Ectodermal cell (in vitro differentiated cells): ENCODE results near the gene B4GALNT2.

Experiments used
- H3K27ac ChIP-seq: 2 replicates; pipeline ENCODE4 v1.7.0; 2013; ENCODE audit warnings: mild to moderate bottlenecking, low read depth, low read length; ENCODE audit not compliant: insufficient read depth, poor library complexity, severe bottlenecking
- H3K27me3 ChIP-seq: 2 replicates; pipeline ENCODE4 v1.7.0; 2013; ENCODE audit warnings: mild to moderate bottlenecking, low read length; ENCODE audit not compliant: insufficient read depth, control insufficient read depth, poor library complexity, severe bottlenecking
- H3K36me3 ChIP-seq: one replicate; pipeline ENCODE4 v1.7.0; 2013; ENCODE audit warnings: low read length; ENCODE audit not compliant: control insufficient read depth, insufficient read depth
- H3K4me1 ChIP-seq: one replicate; pipeline ENCODE4 v1.7.0; 2013; ENCODE audit warnings: low read length; ENCODE audit not compliant: control insufficient read depth, insufficient read depth
- H3K4me3 ChIP-seq: 2 replicates; pipeline ENCODE4 v1.7.0; 2013; ENCODE audit warnings: low read depth, low read length, control low read depth; ENCODE audit not compliant: insufficient read depth
- H3K9me3 ChIP-seq: 2 replicates; pipeline ENCODE4 v1.7.0; 2013; ENCODE audit warnings: mild to moderate bottlenecking, low read length, moderate library complexity; ENCODE audit not compliant: control insufficient read depth
- WGBS, 2 experiments: methylation state at CpG; one replicate each; pipeline ENCODE4 v1.1.7; 2013; ENCODE audit warnings: missing lambda C conversion rate in 2 of 2; 5-methylcytosine and 5-hydroxymethylcytosine counted together

Gene B4GALNT2

GRCh38 chr17:49203796-49204195 lies 71.2 kb downstream of the B4GALNT2 start:
- no peak overlapping the region for H3K4me3 ChIP-seq
- H3K27me3 ChIP-seq, result no peaks in the 10 kb centered on the region
- no peaks in the 10 kb centered on the region for H3K9me3 ChIP-seq
- H3K4me1 ChIP-seq, result no peaks in the 10 kb centered on the region
- no peaks in the 10 kb centered on the region for H3K36me3 ChIP-seq
- no peak overlapping the region for H3K27ac ChIP-seq
- 89 to 91% methylated on average over 2 of the region's 2 CpGs for WGBS, 2 experiments

DNA sequence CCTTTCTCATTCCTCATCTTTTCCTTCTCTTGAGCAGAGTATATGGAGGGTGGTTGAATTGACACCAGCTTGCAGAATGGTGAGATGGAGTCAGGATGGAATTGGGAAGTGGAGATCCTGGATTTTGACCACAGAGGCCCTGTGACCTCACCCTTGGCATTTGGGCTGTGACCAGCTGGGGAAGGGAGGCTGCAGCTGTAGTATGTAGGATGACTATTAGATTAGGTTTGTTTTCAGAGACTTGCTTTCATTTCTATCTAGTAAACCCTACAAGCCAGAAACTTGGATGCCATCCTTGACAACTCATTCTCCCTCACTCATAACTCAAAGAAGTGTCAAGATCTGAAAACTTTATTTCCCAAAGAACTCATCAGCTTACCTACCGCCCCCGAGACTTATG lies 71.9 kb downstream of the B4GALNT2 start:
- no peaks in the 10 kb centered on the region for H3K36me3 ChIP-seq
- no peaks in the 10 kb centered on the region for H3K9me3 ChIP-seq
- H3K27ac ChIP-seq, result no peak overlapping the region
- WGBS, 2 experiments, result 88 to 93% methylated on average over 2 of the region's 2 CpGs
- no peaks in the 10 kb centered on the region for H3K27me3 ChIP-seq
- H3K4me1 ChIP-seq, result no peaks in the 10 kb centered on the region
- no peak overlapping the region for H3K4me3 ChIP-seq

GRCh38 chr17:49209061-49209571 lies 76.5 kb downstream of the B4GALNT2 start:
- Histone ChIP-seq H3K4me3 (no peak overlapping the region), H3K27ac (no peak overlapping the region), H3K36me3 (no peaks in the 10 kb centered on the region), H3K4me1 (peaks cover 10% of the 10 kb centered on the region), H3K27me3 (no peaks in the 10 kb centered on the region), H3K9me3 (no peaks in the 10 kb centered on the region)
- whole genome bisulfite sequencing, 2 experiments, result 91 to 94% methylated on average over 10 of the region's 10 CpGs

DNA sequence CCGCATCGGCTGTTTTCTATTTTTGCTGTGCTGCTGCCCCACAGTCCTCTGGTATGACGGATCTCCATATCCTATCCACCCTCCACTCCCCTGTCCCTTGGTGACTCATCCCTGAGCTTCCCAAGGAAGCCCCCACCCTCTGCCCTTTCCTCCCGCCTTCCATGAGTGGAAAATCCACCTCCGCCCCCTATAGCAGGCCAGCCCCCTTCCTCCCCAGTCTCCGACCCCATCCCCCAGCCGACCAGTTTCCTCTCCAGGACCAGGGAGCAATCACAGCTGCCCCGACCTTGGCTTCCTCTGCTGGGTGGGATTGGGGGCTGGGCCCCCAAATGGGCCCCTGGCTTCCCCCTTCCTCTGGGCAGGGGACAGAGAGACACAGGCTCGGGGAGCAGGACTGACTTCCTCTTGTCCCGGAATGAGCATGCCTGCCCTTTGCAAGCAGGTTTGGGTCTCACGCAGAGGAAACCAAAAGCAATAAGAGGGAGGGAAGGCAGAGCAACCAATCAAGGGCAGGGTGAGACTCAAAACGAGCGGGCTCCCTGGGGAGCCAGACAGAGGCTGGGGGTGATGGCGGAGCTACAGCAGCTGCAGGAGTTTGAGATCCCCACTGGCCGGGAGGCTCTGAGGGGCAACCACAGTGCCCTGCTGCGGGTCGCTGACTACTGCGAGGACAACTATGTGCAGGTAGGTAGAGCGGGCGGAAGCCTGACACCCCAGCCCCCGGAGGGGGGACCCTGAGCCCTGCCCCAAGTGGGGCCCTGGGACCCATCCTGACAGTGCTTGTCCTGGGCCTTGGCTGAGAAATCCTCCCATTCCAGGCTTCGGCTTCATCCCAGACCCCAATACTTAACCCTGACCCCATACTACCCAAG lies 77.8 kb downstream of the B4GALNT2 start, which contains the start of the genes ABI3 and GNGT2:
TSS of gene ABI3 (plus strand) at position 550 of the 872 bp plus-strand sequence. CDS start at position 568, 18 bp downstream.
TSS of gene GNGT2 (minus strand) at position 417 of the 872 bp plus-strand sequence. CDS start 3,152 bp downstream, outside the sequence.
- WGBS, 2 experiments, result 48 to 49% methylated on average over 22 of the region's 22 CpGs
- Histone ChIP-seq H3K4me1 (peaks cover 10% of the 10 kb centered on the region), H3K9me3 (no peaks in the 10 kb centered on the region), H3K36me3 (no peaks in the 10 kb centered on the region), H3K27me3 (no peaks in the 10 kb centered on the region), H3K27ac (no peak within 1 kb of the TSS), H3K4me3 (no peak within 1 kb of the TSS)

- Histone ChIP-seq H3K4me1 (peaks cover 10% of the 10 kb centered on the region), H3K9me3 (no peaks in the 10 kb centered on the region), H3K27me3 (no peaks in the 10 kb centered on the region), H3K36me3 (no peaks in the 10 kb centered on the region), H3K27ac (no peak overlapping the region), H3K4me3 (no peak overlapping the region)
- WGBS, 2 experiments, result 84% methylated on average over 5 of the region's 5 CpGs
Measured at GRCh38 chr17:49213399-49213798, 80.8 kb downstream of the B4GALNT2 start.

DNA sequence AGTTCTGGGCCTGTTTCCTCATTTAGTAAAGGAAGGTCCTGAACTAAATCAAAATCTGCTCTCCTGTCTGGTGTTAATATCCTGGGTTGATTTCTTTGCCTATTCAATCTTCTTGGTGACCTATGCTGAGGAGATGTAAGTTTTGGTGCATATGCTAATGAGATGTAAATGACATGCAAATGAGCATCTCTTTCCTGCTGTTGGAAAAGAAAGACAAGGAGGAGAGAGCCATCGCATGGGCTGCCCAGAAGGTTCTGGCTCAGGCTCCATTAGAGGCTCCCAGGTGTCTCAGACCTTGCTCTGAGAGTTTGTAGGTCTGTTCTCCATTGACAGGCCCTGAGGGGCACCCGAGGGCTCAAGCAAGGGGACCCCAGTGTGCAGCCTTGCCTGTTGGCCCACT lies 81.3 kb downstream of the B4GALNT2 start:
- Histone ChIP-seq H3K36me3 (no peaks in the 10 kb centered on the region), H3K27ac (no peak overlapping the region), H3K4me3 (no peak overlapping the region), H3K27me3 (no peaks in the 10 kb centered on the region), H3K4me1 (peaks cover 10% of the 10 kb centered on the region), H3K9me3 (no peaks in the 10 kb centered on the region)
- WGBS, 2 experiments, result 81 to 89% methylated on average over 2 of the region's 2 CpGs

GRCh38 chr17:49214676-49215360 lies 82.2 kb downstream of the B4GALNT2 start:
- no peaks in the 10 kb centered on the region for H3K36me3 ChIP-seq
- no peak overlapping the region for H3K4me3 ChIP-seq
- no peak overlapping the region for H3K27ac ChIP-seq
- H3K4me1 ChIP-seq, result peaks cover 10% of the 10 kb centered on the region
- H3K9me3 ChIP-seq, result no peaks in the 10 kb centered on the region
- no peaks in the 10 kb centered on the region for H3K27me3 ChIP-seq
- WGBS, 2 experiments, result 84 to 87% methylated on average over 12 of the region's 12 CpGs

GRCh38 chr17:49216482-49216881 lies 83.9 kb downstream of the B4GALNT2 start:
- H3K36me3 ChIP-seq, result no peaks in the 10 kb centered on the region
- H3K27ac ChIP-seq, result no peak overlapping the region
- no peaks in the 10 kb centered on the region for H3K9me3 ChIP-seq
- no peaks in the 10 kb centered on the region for H3K4me1 ChIP-seq
- no peak overlapping the region for H3K4me3 ChIP-seq
- no peaks in the 10 kb centered on the region for H3K27me3 ChIP-seq
- WGBS, 2 experiments, result 92 to 93% methylated on average over 13 of the region's 13 CpGs

DNA sequence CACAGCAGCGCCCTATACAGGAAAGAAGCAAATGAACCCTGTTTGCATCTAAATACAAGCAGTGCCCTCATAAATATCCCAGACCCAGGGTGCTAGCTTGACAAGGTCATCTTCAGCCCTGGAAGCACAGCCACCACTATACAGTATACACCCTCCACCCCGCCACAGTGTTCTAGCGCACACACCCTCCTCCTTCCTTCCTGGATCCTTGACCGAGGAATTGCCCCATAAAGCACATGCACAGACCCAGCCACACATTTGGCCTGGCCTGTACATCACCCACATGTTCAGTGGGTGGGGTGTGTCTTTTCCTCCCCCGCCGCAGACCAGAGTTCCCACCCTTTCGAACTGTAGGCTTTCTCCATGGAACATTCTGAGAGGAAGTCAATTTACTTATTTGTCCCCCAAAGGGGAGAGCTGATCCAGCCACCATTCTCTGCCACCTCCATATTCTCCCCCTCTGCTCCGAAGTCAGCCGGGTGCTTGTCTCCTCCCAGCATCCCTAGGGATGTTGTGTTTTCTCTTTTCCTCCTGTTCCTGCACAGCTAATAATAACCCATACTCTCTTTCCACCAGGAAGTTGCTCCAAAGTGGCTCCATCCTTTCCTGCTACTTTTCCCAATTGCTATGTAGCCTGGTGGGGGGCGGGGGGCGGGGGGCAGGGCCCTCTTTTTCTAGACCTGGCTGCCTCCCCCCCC lies 84.5 kb downstream of the B4GALNT2 start:
- H3K27ac ChIP-seq, result no peak overlapping the region
- WGBS, 2 experiments, result 90 to 94% methylated on average over 11 of the region's 11 CpGs
- H3K9me3 ChIP-seq, result no peaks in the 10 kb centered on the region
- peaks cover 6% of the 10 kb centered on the region for H3K27me3 ChIP-seq
- H3K4me1 ChIP-seq, result no peaks in the 10 kb centered on the region
- H3K36me3 ChIP-seq, result no peaks in the 10 kb centered on the region
- no peak overlapping the region for H3K4me3 ChIP-seq
